CD4-positive, alpha-beta T cell treated with Interleukin-15 for 4 hours (primary cell): ENCODE results near the gene VOPP1.
A peak's percentile ranks its signal among the peaks of the same experiment; 100 is the strongest.
"Not testable (repeated sequence)": the region's sequence is repeated elsewhere in the genome, so short reads cannot be mapped to it uniquely, and the experiment has no call there.

Source experiments
- DNase-seq: peaks from one replicate; pipeline ENCODE4 v3.0.0-alpha.2; 2020; ENCODE audit warnings: low spot score

VOPP1 gene

DNA sequence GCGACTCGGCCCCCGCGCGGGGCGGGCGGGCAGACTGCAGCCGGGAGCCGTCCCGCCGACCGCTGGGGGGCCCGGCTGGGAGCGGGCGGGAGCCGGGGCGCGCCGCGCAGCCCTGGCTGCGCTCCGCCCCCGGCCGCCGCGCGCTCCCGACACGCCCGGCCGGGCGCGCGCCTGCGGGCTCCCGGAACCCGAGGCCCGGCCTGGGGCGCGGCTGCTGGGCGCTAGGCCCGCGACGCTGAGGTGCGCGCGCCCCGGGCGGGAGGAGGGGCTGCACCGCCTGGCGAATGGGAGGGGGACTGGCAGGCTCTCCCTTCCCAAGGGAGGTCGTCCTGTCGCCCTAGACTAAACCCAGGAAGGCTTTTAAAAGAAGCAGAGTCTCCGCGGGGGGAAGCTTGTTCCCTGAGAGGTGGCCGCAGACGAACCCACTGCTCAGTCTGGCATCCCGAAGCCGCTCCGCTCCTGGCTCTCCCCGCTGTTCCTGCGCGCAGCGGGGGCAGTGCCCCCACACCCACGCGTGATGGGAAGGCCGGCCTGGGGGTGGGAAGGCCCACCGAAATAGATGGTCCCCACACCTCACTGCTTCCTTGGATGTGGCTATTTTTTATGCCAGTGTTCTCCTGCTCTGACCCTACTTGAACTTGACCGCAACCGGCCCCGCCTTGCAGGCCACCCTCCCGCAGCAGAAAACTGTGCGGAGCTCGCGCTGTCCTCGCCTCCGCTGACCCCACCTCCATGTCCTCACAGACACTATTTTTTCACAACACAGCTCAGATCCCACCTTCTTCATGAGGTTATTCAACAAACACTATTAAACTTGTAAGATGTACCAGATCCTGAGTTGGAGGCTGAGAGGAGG, at the start of gene VOPP1:
VOPP1 (minus strand) TSS at position 125 of the 856 bp plus-strand sequence. CDS start 178 bp downstream, outside the sequence.
- peak; percentile 57 for DNase-seq

DNA sequence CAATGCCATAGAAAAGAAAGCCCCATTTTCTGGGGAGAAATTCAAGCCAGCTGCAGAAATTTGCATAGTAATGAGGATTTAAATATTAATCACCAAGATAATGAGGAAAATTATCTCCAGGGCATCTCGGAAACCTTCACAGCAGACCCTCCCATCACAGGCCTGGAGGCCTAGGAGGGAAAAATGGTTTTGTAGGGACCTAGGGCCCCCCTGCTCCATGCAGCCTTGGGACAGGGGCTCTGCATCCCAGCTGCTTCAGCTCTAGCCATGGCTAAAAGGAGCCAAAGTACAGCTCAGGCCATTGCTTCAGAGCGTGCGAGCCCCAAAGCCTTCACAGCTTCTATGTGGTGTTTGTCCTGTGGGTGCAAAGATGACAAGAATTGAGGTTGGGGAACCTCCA, 46.6 kb upstream of the VOPP1 start:
- DNase-seq = no peak

- DNase-seq = not testable (repeated sequence)
Measured at GRCh38 chr7:55614365-55615064, 42.2 kb upstream of the VOPP1 start.

GRCh38 chr7:55609726-55610125, 37.4 kb upstream of the VOPP1 start:
- DNase-seq = not testable (repeated sequence)

GRCh38 chr7:55605661-55606060, 33.4 kb upstream of the VOPP1 start:
- DNase-seq = not testable (repeated sequence)

- peak; percentile 34 for DNase-seq
Measured at GRCh38 chr7:55597944-55598499, 25.7 kb upstream of the VOPP1 start.

- DNase-seq = not testable (repeated sequence)
Measured at GRCh38 chr7:55597214-55597739, 25.0 kb upstream of the VOPP1 start.

DNA sequence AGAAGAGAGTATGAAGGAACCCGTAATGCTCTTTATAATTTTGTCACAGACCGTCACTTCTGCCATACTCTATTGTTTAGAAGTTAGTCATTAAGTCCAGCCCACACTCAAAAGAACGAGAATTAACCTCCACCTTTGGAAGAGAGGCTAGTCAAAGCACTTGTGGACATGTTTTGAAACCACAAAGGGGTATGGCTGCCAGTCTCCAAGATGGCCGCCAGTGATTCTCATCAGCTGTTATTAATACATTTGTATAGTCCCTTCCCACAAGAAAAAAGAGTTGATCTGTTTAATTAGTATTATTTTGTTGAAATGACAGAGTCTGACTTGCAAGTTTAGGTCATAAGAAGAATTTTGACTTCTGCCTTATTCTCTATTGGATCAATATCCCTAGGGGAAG, 23.2 kb upstream of the VOPP1 start:
- no peak for DNase-seq

- no peak for DNase-seq
Measured at GRCh38 chr7:55594870-55595269, 22.6 kb upstream of the VOPP1 start.

DNA sequence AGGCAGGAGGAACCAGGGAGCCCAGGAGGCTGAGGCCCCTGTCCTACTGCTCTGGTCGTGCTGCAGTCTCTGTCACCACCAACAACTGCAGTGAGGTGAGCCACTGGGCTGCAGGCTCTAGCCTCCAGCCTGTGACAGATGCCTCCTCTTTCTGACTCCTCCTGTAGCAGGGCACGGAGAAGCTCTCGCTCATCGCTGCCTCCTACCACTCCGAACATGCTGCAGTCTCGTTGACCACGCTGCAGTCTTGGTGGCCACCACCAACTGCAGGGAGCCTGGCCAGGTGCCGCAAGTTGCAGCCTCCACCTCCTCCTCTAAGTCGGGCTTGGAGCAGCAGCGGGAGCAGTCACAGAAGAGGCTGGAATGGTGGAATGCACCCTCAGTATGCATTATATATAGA, 22.1 kb upstream of the VOPP1 start:
- no peak for DNase-seq

DNA sequence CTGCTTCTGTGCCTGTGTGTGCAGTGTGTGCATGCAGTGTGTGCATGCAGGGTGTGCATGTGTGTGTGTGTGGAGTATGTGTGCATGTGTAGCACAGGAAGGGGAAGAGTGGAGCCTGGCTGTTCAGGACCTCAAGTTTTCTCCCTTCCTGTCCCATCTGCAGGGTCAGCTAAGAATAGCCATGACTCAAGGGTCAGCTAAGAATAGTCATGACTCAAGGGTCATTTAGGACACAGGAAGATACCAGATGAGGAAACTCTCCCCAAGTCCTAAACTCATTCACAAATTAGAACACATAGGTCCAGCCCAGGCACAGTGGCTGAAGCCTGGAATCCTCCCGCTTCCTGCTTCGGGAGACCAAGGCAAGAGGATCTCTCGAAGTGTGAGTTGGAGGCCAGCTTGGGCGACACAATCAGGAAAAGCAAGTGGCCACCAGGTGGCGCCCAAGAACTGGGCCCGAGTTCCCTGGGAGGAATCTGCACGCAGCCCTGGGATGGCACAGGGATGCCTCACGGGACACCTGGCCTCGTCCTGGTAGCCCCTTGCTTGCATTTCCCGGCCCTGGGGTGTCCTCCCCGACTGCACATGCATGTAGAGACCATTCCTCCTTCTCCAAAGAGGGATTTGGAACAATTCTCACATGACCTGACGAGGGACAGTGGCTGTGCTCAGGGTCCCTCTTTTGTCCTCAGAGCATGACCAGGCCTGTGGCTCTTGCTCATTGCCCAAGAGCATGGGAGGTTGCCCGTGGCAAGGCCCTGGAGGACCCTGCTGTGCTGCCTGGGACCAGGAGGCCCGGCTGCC, 21.4 kb upstream of the VOPP1 start:
- DNase-seq = peak; percentile 69

- no peak for DNase-seq
Measured at GRCh38 chr7:55593172-55593514, 20.8 kb upstream of the VOPP1 start.

GRCh38 chr7:55592492-55592891, 20.2 kb upstream of the VOPP1 start:
- no peak for DNase-seq

- no peak for DNase-seq
Measured at GRCh38 chr7:55591282-55591931, 19.1 kb upstream of the VOPP1 start.

GRCh38 chr7:55590517-55591281, 18.4 kb upstream of the VOPP1 start:
- DNase-seq = no peak

- DNase-seq = no peak
Measured at GRCh38 chr7:55589905-55590304, 17.6 kb upstream of the VOPP1 start.

DNA sequence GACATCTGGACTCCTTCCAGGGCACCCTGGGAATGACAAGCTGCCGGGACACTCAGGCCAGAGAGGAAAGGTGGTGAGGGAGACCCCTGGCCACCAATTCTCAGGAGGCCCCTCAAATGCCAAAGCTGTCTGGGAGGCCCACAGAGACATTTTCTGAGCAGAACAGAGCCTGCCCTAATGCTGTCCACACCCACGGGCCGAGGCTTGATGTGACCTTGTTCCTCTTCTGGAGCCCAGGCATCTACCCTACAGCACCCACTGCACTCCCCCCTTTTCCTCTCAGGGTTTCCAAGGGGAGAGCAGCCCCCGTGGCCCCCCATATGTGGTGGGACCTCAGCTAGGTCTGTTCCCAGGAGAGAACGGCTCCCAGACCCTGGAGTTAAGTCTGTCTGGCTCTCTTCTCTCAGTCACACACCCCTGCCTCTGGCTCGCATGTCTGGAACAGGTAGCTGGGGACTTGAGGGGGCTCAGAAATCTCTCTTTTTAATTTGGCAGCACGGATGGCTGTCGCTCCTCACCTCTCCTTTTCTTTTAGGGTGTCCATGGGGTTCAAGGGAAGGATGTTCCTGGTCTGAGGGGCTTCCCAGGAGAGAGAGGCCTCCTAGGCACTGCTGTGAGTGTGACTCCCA, 16.8 kb upstream of the VOPP1 start:
- no peak for DNase-seq

GRCh38 chr7:55588379-55588699, 16.0 kb upstream of the VOPP1 start:
- no peak for DNase-seq

DNA sequence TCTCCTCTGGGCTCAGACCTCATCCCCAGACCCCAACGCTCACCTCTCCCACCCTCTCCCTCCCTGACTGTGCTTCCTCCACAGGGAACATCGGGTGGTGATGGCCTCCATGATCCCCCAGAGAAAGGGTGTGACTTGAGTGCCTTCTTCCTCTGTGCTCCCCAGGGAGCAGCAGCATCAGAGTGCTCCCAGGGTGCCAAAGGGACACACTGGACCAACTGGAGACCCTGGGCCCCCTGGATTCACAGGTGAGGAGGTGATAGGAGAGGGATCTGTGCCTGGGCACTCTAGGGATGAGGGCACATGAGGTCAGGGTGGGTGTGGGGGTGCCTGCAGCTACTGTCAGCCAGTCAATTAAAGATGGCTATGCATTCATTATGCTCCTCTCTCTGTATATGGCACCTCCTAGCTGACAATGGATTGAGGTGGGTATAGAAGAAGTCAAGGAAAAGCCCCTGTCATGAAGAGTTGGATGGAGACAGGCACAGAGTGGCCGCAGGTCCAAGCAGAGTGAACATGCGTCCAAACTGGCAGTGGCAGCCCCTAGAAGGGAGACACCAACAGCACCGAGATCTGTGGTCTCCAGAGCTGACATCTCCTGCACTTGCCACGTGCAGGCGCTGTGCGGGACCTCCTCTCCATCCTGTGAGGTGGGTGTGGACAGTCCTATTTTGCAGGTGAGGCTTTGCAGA, 15.5 kb upstream of the VOPP1 start:
- DNase-seq = no peak

DNA sequence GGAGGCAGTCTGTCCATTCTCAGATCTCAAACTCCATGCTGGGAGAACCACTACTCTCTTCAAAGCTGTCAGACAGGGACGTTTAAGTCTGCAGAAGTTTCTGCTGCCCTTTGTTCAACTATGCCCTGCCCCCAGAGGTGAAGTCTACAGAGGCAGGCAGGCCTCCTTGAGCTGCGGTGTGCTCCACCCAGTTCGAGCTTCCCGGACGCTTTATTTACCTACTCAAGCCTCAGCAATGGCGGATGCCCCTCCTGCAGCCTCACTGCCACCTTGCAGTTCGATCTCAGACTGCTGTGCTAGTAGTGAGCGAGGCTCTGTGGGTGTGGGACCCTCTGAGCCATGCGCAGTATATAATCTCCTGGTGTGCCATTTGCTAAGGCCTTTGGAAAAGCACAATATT, 10.4 kb upstream of the VOPP1 start:
- DNase-seq = not testable (repeated sequence)
